Measurements from ENCODE around the gene CRMP1.
A peak's percentile ranks its signal among the peaks of the same experiment; 100 is the strongest.
"Not testable (repeated sequence)": the region's sequence is repeated elsewhere in the genome, so short reads cannot be mapped to it uniquely, and the experiment has no call there.

CRMP1 gene

DNA sequence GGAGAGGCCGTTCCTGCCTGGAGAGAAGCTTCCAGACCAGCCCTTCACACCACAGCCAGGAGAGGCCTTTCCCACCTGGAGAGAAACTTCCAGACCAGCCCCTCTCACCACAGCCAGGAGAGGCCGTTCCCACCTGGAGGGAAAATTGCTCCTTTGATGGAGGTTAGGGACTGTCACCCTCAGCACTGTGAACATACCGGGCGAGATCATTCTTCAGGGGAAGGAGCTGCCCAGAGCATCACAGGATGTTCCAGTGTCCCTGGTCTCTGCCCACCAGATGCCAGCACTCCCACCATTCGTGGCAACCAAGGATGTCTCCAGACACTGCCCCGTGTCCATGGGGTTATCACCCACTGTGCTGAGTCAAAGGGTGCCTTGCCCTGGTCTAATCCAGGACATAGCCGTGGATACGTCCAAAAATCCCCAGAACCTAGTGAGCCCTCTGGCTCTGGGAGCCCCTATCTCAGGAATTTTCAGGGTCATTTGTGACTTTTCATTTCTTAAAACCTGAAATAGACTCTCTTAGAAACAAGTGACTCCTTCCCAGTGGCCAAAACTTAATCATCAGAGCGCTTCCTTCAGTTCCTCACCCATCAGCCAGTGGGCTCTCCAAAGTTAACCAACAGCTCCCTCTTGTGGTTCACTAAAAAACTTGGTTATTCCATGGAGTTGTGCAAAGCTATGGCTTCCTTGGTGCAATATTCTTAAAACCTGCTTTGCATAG, 80.2 kb downstream of the CRMP1 start:
- DNase-seq (ENCODE audit: low read depth) = peak; percentile 84
- no peak overlapping the region for H3K4me3 ChIP-seq (ENCODE audit: low read depth, low read length)
- TF ChIP-seq, protein P1, sequence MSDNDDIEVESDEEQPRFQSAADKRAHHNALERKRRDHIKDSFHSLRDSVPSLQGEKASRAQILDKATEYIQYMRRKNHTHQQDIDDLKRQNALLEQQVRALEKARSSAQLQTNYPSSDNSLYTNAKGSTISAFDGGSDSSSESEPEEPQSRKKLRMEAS (IDR thresholded peaks at IDR 0.05; ENCODE audit: low read depth, low read length) = no peak
- TF ChIP-seq MYC (IDR thresholded peaks at IDR 0.05; ENCODE audit: low read depth, low read length) (no peak), POLR2A (IDR thresholded peaks at IDR 0.05; ENCODE audit: extremely low read depth, insufficient read length) (no peak)
- TF ChIP-seq, protein P2, sequence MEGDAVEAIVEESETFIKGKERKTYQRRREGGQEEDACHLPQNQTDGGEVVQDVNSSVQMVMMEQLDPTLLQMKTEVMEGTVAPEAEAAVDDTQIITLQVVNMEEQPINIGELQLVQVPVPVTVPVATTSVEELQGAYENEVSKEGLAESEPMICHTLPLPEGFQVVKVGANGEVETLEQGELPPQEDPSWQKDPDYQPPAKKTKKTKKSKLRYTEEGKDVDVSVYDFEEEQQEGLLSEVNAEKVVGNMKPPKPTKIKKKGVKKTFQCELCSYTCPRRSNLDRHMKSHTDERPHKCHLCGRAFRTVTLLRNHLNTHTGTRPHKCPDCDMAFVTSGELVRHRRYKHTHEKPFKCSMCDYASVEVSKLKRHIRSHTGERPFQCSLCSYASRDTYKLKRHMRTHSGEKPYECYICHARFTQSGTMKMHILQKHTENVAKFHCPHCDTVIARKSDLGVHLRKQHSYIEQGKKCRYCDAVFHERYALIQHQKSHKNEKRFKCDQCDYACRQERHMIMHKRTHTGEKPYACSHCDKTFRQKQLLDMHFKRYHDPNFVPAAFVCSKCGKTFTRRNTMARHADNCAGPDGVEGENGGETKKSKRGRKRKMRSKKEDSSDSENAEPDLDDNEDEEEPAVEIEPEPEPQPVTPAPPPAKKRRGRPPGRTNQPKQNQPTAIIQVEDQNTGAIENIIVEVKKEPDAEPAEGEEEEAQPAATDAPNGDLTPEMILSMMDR (IDR thresholded peaks at IDR 0.05; ENCODE audit: low read depth, low read length) = peak; percentile 82

DNA sequence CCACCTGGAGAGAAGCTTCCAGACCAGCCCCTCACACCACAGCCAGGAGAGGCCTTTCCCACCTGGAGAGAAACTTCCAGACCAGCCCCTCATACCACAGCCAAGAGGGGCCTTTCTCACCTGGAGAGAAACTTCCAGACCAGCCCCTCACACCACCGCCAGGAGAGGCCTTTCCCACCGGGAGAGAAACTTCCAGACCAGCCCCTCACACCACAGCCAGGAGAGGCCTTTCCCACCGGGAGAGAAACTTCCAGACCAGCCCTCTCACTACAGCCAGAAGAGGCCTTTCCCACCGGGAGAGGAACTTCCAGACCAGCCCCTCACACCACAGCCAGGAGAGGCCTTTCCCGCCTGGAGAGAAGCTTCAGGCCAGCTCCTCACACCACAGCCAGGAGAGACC, 80.8 kb downstream of the CRMP1 start:
- not testable (repeated sequence) for DNase-seq (ENCODE audit: low read depth); H3K4me3 ChIP-seq (ENCODE audit: low read depth, low read length)

DNA sequence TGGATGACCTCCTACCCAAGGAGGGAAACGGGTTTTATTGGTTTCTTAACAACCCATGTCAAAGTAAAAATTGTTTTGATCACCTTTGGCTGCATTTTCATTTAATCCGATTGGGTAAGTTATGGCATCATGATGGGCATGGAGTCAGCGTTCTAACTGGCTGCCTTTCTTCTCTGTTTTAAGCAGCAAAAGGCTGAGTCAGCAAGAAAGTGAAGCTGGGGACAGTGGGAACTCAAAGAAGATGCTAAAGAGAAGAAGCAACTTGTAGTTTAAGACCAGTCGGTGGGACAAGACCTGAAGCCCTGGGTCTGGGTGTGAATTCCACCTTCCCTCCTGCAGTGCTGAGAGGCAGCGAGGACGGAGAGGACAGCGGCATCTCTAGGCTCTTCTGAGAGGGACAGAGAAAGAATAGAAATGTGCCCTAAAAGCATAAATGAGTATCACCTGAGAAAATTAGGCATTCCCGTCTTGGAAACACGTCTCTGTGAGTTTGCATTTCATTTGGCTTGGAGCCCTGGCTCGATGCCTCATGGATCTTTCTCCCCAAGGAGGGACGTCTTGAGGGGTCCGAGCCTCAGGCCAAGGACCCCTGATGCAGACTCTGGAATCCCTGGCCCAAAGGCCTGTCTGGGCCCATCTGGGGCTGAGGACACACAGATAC, 82.0 kb downstream of the CRMP1 start:
- no peak overlapping the region for H3K4me3 ChIP-seq (ENCODE audit: low read depth, low read length)
- DNase-seq (ENCODE audit: low read depth) = no peak
- TF ChIP-seq, protein P2 (IDR thresholded peaks at IDR 0.05; ENCODE audit: low read depth, low read length) = no peak

DNA sequence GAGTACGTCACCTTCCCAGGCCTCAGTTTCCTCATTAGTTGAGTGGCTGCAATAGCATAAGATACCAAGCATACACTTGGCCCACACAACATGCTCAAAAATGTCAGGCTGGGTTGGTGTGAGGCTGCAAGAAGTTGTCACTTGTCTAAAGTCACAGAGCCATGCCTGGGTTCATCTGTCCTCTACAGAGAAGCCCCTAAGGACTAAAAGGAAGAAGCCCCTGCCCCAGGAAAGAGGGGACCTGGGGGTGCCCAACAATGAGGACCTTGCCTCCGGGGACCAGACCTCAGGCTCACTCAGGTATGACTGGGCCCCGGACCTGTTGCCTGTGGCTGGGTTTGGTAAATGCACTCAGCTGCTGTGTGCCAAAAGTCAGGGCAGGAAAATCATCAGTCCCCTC, 82.7 kb downstream of the CRMP1 start:
- no peak overlapping the region for H3K4me3 ChIP-seq (ENCODE audit: low read depth, low read length)
- no peak for DNase-seq (ENCODE audit: low read depth)
- no peak for TF ChIP-seq MYC (IDR thresholded peaks at IDR 0.05; ENCODE audit: low read depth, low read length)
- TF ChIP-seq POLR2A (IDR thresholded peaks at IDR 0.05; ENCODE audit: extremely low read depth, insufficient read length) = no peak
- TF ChIP-seq, protein P2 (IDR thresholded peaks at IDR 0.05; ENCODE audit: low read depth, low read length) = no peak
- TF ChIP-seq, protein P1 (IDR thresholded peaks at IDR 0.05; ENCODE audit: low read depth, low read length) = no peak

DNA sequence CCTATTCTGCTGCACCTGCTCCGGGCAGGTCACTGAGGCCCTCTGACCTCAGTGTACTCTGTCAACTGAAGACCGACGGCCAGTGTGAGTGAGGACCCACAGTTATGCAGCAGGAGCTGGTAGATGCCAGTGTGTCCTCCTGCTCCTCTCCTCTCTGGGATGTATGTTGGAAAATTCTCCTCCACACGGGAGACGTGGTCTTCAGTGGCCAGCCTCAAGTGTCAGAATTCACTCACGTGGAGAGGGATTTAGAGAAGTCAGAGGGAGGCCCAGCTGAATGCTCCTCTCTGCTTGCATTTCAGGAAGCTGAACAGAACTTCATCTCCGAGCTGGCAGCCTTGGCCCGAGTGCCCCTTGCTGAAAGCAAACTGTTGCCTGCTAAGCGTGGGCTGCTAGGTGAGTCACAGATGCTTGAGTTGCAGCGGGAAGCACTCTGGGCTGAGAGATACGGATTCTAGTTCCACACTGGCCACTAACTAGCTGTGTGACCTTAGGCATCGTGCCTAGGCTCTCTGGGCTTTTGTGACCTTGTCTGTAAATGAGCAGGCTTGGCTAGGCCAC, 83.6 kb downstream of the CRMP1 start:
- H3K4me3 ChIP-seq (ENCODE audit: low read depth, low read length) = no peak overlapping the region
- peak; percentile 21 for DNase-seq (ENCODE audit: low read depth)
- TF ChIP-seq, protein P1 (IDR thresholded peaks at IDR 0.05; ENCODE audit: low read depth, low read length) = no peak
- TF ChIP-seq MYC (IDR thresholded peaks at IDR 0.05; ENCODE audit: low read depth, low read length) = no peak
- TF ChIP-seq POLR2A (IDR thresholded peaks at IDR 0.05; ENCODE audit: extremely low read depth, insufficient read length) = no peak
- TF ChIP-seq, protein P2 (IDR thresholded peaks at IDR 0.05; ENCODE audit: low read depth, low read length) = no peak

DNA sequence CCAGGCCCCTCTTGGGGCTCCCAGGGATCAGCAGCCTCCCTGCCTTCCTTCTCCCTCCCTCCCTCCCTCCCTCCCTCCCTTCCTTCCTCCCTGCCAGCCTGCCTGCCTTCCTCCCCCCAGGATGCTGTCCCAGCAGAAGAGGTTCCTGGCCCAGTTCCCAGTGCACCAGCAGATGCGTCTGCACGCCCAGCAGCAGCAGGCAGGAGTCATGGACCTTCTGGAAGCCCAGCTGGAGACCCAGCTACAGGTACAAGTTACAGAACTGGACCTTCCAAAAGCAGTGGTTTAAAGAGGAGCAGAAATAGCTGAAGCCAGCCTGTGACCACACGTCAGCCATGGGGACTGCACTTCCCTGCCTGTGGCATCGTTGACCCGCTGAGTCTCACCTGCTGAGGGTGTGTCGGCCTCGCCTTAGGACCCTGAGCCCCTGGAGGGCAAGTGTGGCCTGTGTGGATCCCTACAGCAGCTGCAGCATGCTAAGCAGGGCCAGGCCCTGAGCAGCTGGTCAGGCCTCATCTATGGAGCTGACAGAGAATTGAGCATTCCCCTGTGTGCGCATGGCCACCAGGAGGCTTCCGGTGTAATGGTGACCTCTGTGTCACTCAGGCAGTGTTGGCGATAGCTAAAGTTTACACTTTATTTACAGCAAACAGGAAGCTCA, 84.7 kb downstream of the CRMP1 start:
- DNase-seq (ENCODE audit: low read depth) = no peak
- TF ChIP-seq POLR2A (IDR thresholded peaks at IDR 0.05; ENCODE audit: extremely low read depth, insufficient read length) (no peak), MYC (IDR thresholded peaks at IDR 0.05; ENCODE audit: low read depth, low read length) (no peak)
- TF ChIP-seq, protein P1 (IDR thresholded peaks at IDR 0.05; ENCODE audit: low read depth, low read length) = no peak
- TF ChIP-seq, protein P2 (IDR thresholded peaks at IDR 0.05; ENCODE audit: low read depth, low read length) = no peak
- no peak overlapping the region for H3K4me3 ChIP-seq (ENCODE audit: low read depth, low read length)
